Activated naive CD8-positive, alpha-beta T cell treated with anti-CD3 and anti-CD28 coated beads, Interleukin-2, amount 10 ng/mL, durations not matched to agents 7 days and 5 days (primary cell): Measurements from ENCODE around the gene KCNT1. TPM values are rescaled to one million over a fixed set of nuclear protein-coding genes. Genes with fewer than 3 reads are reported as not detected.

ENCODE experiments used
- ATAC-seq: fragments of 150-1000 bp; cut with Tn5 transposase; one replicate; pipeline ENCODE4 v1.10.0; 2021; ENCODE audit warnings: low read depth, moderate library complexity
- POLR2A ChIA-PET: fragments of 350-600 bp; sonication (Branson Sonifier 250); formaldehyde crosslinking; loops from one replicate; lab custom pipeline; 2021; ENCODE audit warnings: antibody characterized with exemption; lab: Charles Lee
- DNase-seq: peaks from one replicate; pipeline ENCODE4 v3.0.0; 2021
- H3K27ac Mint-ChIP-seq: one replicate; pipeline ENCODE4 v1.8.0; 2022; ENCODE audit warnings: mild to moderate bottlenecking, mixed read lengths
- H3K27me3 Mint-ChIP-seq: one replicate; pipeline ENCODE4 v1.8.0; 2022; ENCODE audit warnings: mild to moderate bottlenecking, moderate library complexity, mixed read lengths
- H3K36me3 Mint-ChIP-seq: one replicate; pipeline ENCODE4 v1.8.0; 2021; ENCODE audit warnings: mild to moderate bottlenecking, mixed read lengths
- H3K4me1 Mint-ChIP-seq: one replicate; pipeline ENCODE4 v1.8.0; 2021; ENCODE audit warnings: mixed read lengths
- H3K4me3 Mint-ChIP-seq: one replicate; pipeline ENCODE4 v1.8.0; 2022; ENCODE audit warnings: mild to moderate bottlenecking, moderate library complexity, mixed read lengths
- H3K9me3 Mint-ChIP-seq: one replicate; pipeline ENCODE4 v1.8.0; 2021; ENCODE audit warnings: mixed read lengths
- total RNA-seq, 2 experiments: library from RNA; stranded (reverse); gene quantifications; one replicate each; pipeline ENCODE4 v1.2.3, GENCODE V29; 2021

Gene KCNT1
- total RNA-seq, 2 experiments from 2014 or later: not detected

GRCh38 chr9:135801070-135801469 is 99.1 kb downstream of the KCNT1 start:
- Mint-ChIP-seq H3K27ac (no peak overlapping the region), H3K4me3 (no peak overlapping the region), H3K4me1 (peaks cover 12% of the 10 kb centered on the region), H3K9me3 (no peaks in the 10 kb centered on the region), H3K36me3 (no peaks in the 10 kb centered on the region), H3K27me3 (no peaks in the 10 kb centered on the region)
- POLR2A ChIA-PET: no interaction called here
- DNase-seq (no peak), ATAC-seq (no peak)

DNA sequence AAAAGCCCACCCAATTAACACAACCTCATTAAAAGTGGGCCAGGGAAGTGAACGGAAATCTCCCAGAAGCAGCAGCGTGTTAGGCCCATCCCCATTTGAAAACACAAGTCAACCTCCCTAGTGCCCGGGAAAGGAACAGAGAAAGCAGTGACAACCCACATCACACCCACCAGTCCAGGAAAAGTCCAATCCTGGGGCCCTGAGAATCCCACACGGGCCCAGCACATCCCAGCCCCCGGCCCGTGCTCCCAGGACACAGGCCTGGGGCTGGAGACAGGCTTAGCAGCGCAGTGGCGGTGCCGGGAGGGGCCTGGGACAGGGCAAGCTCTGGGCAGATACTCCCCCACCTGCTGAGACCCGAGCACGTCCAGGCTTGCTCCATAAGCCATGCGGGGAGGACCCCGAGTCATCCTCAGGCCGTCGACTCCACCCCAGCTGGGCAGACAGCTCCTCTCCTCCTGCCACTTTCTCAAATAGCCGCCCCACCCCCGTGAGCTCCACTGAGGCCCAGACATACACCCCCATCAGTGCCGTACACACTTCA is 101.0 kb downstream of the KCNT1 start:
- POLR2A ChIA-PET: no interaction called here
- peaks cover 13% of the 10 kb centered on the region for H3K4me1 Mint-ChIP-seq
- no peaks in the 10 kb centered on the region for H3K36me3 Mint-ChIP-seq
- H3K27me3 Mint-ChIP-seq: no peaks in the 10 kb centered on the region
- H3K4me3 Mint-ChIP-seq: no peak overlapping the region
- ATAC-seq (no peak), DNase-seq (no peak)
- H3K9me3 Mint-ChIP-seq: no peaks in the 10 kb centered on the region
- no peak overlapping the region for H3K27ac Mint-ChIP-seq

GRCh38 chr9:135803441-135803840 is 101.5 kb downstream of the KCNT1 start:
- peaks cover 13% of the 10 kb centered on the region for H3K4me1 Mint-ChIP-seq
- no peak overlapping the region for H3K4me3 Mint-ChIP-seq
- H3K9me3 Mint-ChIP-seq: no peaks in the 10 kb centered on the region
- no peaks in the 10 kb centered on the region for H3K27me3 Mint-ChIP-seq
- ATAC-seq (no peak), DNase-seq (no peak)
- H3K36me3 Mint-ChIP-seq: no peaks in the 10 kb centered on the region
- H3K27ac Mint-ChIP-seq: no peak overlapping the region
- POLR2A ChIA-PET: no interaction called here

GRCh38 chr9:135804581-135805421 is 102.8 kb downstream of the KCNT1 start:
- ATAC-seq (no peak), DNase-seq (no peak)
- no peaks in the 10 kb centered on the region for H3K27me3 Mint-ChIP-seq
- H3K27ac Mint-ChIP-seq: no peak overlapping the region
- peaks cover 13% of the 10 kb centered on the region for H3K4me1 Mint-ChIP-seq
- POLR2A ChIA-PET: no interaction called here
- H3K4me3 Mint-ChIP-seq: no peak overlapping the region
- no peaks in the 10 kb centered on the region for H3K36me3 Mint-ChIP-seq
- H3K9me3 Mint-ChIP-seq: no peaks in the 10 kb centered on the region

- no peak for DNase-seq
- Mint-ChIP-seq H3K27ac (no peak overlapping the region), H3K4me3 (no peak overlapping the region), H3K9me3 (no peaks in the 10 kb centered on the region), H3K27me3 (no peaks in the 10 kb centered on the region), H3K36me3 (no peaks in the 10 kb centered on the region), H3K4me1 (peaks cover 13% of the 10 kb centered on the region)
- POLR2A ChIA-PET: no interaction called here
- no peak for ATAC-seq
Measured at GRCh38 chr9:135805422-135806022, 103.5 kb downstream of the KCNT1 start.

DNA sequence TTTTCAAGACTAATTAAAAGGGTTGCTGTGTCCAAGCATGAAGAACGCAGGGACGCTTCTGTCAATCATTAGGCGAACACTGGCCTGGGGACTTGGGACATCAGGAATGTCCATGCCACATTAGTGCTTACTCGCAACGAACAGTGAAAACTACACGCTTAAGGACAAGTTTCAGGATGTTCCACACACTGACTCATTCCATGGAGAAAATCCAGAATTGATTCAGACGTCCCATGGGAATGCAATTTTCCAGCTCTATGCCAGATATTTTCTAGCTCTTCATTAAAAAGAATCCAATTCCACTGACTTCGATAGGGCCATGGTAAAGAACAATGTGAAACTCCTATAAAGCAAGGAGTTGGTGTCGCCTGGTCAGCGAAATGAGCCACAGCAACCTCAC is 107.2 kb downstream of the KCNT1 start:
- no peaks in the 10 kb centered on the region for H3K9me3 Mint-ChIP-seq
- H3K27ac Mint-ChIP-seq: no peak overlapping the region
- POLR2A ChIA-PET: no interaction called here
- H3K36me3 Mint-ChIP-seq: no peaks in the 10 kb centered on the region
- H3K27me3 Mint-ChIP-seq: no peaks in the 10 kb centered on the region
- peaks cover 13% of the 10 kb centered on the region for H3K4me1 Mint-ChIP-seq
- no peak for ATAC-seq
- DNase-seq: no peak
- no peak overlapping the region for H3K4me3 Mint-ChIP-seq

- Mint-ChIP-seq H3K4me1 (peaks cover 6% of the 10 kb centered on the region), H3K9me3 (no peaks in the 10 kb centered on the region), H3K36me3 (peaks cover 3% of the 10 kb centered on the region), H3K27ac (no peak overlapping the region), H3K27me3 (no peaks in the 10 kb centered on the region), H3K4me3 (no peak overlapping the region)
- DNase-seq (peak; percentile 10), ATAC-seq (no peak)
- POLR2A ChIA-PET: no interaction called here
Measured at GRCh38 chr9:135810806-135811575, 109.0 kb downstream of the KCNT1 start.

GRCh38 chr9:135811801-135812200 is 109.8 kb downstream of the KCNT1 start:
- Mint-ChIP-seq H3K27ac (no peak overlapping the region), H3K36me3 (peaks cover 3% of the 10 kb centered on the region), H3K9me3 (no peaks in the 10 kb centered on the region), H3K4me3 (no peak overlapping the region), H3K4me1 (peaks cover 5% of the 10 kb centered on the region), H3K27me3 (no peaks in the 10 kb centered on the region)
- POLR2A ChIA-PET: no interaction called here
- ATAC-seq: no peak
- peak; percentile 4 for DNase-seq

- Mint-ChIP-seq H3K27me3 (no peaks in the 10 kb centered on the region), H3K4me3 (no peak overlapping the region), H3K9me3 (no peaks in the 10 kb centered on the region), H3K4me1 (peaks cover 3% of the 10 kb centered on the region), H3K27ac (no peak overlapping the region), H3K36me3 (peaks cover 3% of the 10 kb centered on the region)
- POLR2A ChIA-PET: no interaction called here
- no peak for ATAC-seq
- peak; percentile 17 for DNase-seq
Measured at GRCh38 chr9:135812961-135813360, 111.0 kb downstream of the KCNT1 start.

GRCh38 chr9:135813671-135814290 is 111.8 kb downstream of the KCNT1 start:
- Mint-ChIP-seq H3K27ac (no peak overlapping the region), H3K27me3 (no peaks in the 10 kb centered on the region), H3K9me3 (no peaks in the 10 kb centered on the region), H3K36me3 (peaks cover 3% of the 10 kb centered on the region), H3K4me3 (no peak overlapping the region), H3K4me1 (peaks cover 3% of the 10 kb centered on the region)
- POLR2A ChIA-PET: no interaction called here
- DNase-seq (peak; percentile 17), ATAC-seq (no peak)

DNA sequence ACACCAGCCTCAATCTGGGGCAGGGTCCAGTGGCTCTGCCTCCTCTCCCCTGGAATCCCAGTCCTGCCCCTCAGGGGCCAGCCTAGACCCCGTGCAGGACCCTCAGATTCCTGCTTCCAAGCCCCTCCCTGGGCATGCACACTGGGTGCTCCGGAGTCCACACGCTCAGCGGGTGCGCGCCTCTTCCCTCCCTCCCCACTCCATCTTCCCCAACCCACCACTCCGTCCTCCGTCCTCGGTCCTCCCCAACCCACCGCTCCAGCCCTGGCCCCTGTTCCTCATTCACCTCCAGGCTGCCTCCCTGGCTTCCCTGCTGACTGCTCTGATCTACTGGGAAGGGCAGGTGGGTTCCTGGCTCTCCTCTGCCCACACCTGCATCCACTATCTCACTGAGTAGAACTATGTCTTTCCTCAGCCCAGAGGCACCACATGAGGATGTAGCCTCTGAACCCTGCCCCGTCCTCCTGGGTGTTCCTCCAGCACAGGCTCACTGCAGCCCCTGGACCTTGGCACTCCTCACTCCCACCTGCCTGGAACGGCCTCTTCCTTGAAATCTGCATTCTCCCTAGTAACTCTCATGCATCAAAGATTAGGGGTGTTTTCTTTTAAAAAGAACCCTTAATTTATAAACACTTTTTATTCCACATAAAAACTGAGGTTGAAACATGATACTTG is 112.6 kb downstream of the KCNT1 start:
- Mint-ChIP-seq H3K36me3 (peaks cover 3% of the 10 kb centered on the region), H3K9me3 (no peaks in the 10 kb centered on the region), H3K4me1 (peaks cover 3% of the 10 kb centered on the region), H3K27ac (no peak overlapping the region), H3K4me3 (no peak overlapping the region), H3K27me3 (no peaks in the 10 kb centered on the region)
- POLR2A ChIA-PET: no interaction called here
- DNase-seq: peak; percentile 8
- no peak for ATAC-seq

GRCh38 chr9:135815413-135815812 is 113.4 kb downstream of the KCNT1 start:
- H3K4me1 Mint-ChIP-seq: peaks cover 3% of the 10 kb centered on the region
- DNase-seq (peak; percentile 6), ATAC-seq (no peak)
- POLR2A ChIA-PET: no interaction called here
- H3K27me3 Mint-ChIP-seq: no peaks in the 10 kb centered on the region
- no peak overlapping the region for H3K27ac Mint-ChIP-seq
- H3K9me3 Mint-ChIP-seq: no peaks in the 10 kb centered on the region
- H3K36me3 Mint-ChIP-seq: peaks cover 3% of the 10 kb centered on the region
- no peak overlapping the region for H3K4me3 Mint-ChIP-seq
